Measurements from ENCODE around the gene ZNF230. TPM values are rescaled to one million over a fixed set of nuclear protein-coding genes. Genes with fewer than 3 reads are reported as not detected.

Gene ZNF230
- polyA plus RNA-seq, 1 donor (not counting 4 experiments of a cell fraction or from before 2014, with no cell fraction given): 2.9 TPM

GRCh38 chr19:44002212-44002565, 568 bp upstream of the ZNF230 start:
- Histone ChIP-seq H3K4me2 (ENCODE audit: control insufficient read depth, extremely low read depth, insufficient read depth, low read depth, low read length) (peak overlapping the region; percentile 90), H3K9ac (ENCODE audit: control insufficient read depth, extremely low read depth, insufficient read depth, low read length) (peak overlapping the region; percentile 75), H3K79me2 (ENCODE audit: control insufficient read depth, insufficient read depth, low read length) (peaks cover 8% of the 10 kb centered on the region), H3K27me3 (ENCODE audit: control insufficient read depth, extremely low read depth, insufficient read depth, low read length) (no peaks in the 10 kb centered on the region), H3K4me3 (ENCODE audit: control insufficient read depth in 2 of 3, extremely low read depth in 1 of 3, insufficient read depth in 2 of 3, low read depth in 1 of 3, low read length in 3 of 3) (peak overlapping the region; percentile 72 to 81 (median 76)), H3K9me1 (ENCODE audit: control insufficient read depth, extremely low read depth, insufficient read depth, low read length) (no peaks in the 10 kb centered on the region), H3K4me1 (ENCODE audit: control insufficient read depth, extremely low read depth, insufficient read depth, low read length) (peaks cover 10% of the 10 kb centered on the region), H3K36me3 (ENCODE audit: control insufficient read depth in 2 of 2, extremely low read depth in 1 of 2, insufficient read depth in 2 of 2, low read length in 2 of 2) (peaks cover 0 to under 1% of the 10 kb centered on the region in 2 experiments), H3K9me3 (ENCODE audit: control insufficient read depth, low read depth, low read length) (no peaks in the 10 kb centered on the region), H3K27ac (ENCODE audit: control insufficient read depth, insufficient read depth, low read length) (peak overlapping the region; percentile 59), H2AFZ (ENCODE audit: control insufficient read depth, low read length) (peak overlapping the region; percentile 98), H4K20me1 (ENCODE audit: control insufficient read depth, extremely low read depth, insufficient read depth, low read length) (no peaks in the 10 kb centered on the region)
- FAIRE-seq (peak; percentile 52), DNase-seq (ENCODE audit: low read depth, low spot score) (no peak)
- dilution Hi-C loops (cut with MboI; ENCODE audit: extremely low pct_ligation_motif_present, low sequenced_read_pairs): no loop called here
- TF ChIP-seq EZH2 (IDR thresholded peaks at IDR 0.05; ENCODE audit: low read length) (no peak), CTCF (optimal IDR thresholded peaks at IDR 0.05 in 1 of 3, IDR thresholded peaks at IDR 0.05 in 1 of 3, conservative IDR thresholded peaks at IDR 0.05 in 1 of 3; ENCODE audit: extremely low read depth in 1 of 3, insufficient read depth in 2 of 3, low read length in 3 of 3) (no peak)

- Histone ChIP-seq H2AFZ (ENCODE audit: control insufficient read depth, low read length) (peak overlapping the region; percentile 91), H3K9me3 (ENCODE audit: control insufficient read depth, low read depth, low read length) (no peaks in the 10 kb centered on the region), H3K9ac (ENCODE audit: control insufficient read depth, extremely low read depth, insufficient read depth, low read length) (peak overlapping the region; percentile 75), H3K27me3 (ENCODE audit: control insufficient read depth, extremely low read depth, insufficient read depth, low read length) (no peaks in the 10 kb centered on the region), H3K36me3 (ENCODE audit: control insufficient read depth in 2 of 2, extremely low read depth in 1 of 2, insufficient read depth in 2 of 2, low read length in 2 of 2) (peaks cover 6 to 8% of the 10 kb centered on the region in 2 experiments), H3K27ac (ENCODE audit: control insufficient read depth, insufficient read depth, low read length) (peak overlapping the region; percentile 59), H3K9me1 (ENCODE audit: control insufficient read depth, extremely low read depth, insufficient read depth, low read length) (no peaks in the 10 kb centered on the region), H3K79me2 (ENCODE audit: control insufficient read depth, insufficient read depth, low read length) (peaks cover 8% of the 10 kb centered on the region), H3K4me2 (ENCODE audit: control insufficient read depth, extremely low read depth, insufficient read depth, low read depth, low read length) (peak overlapping the region; percentile 81), H4K20me1 (ENCODE audit: control insufficient read depth, extremely low read depth, insufficient read depth, low read length) (no peaks in the 10 kb centered on the region), H3K4me3 (ENCODE audit: control insufficient read depth in 2 of 3, extremely low read depth in 1 of 3, insufficient read depth in 2 of 3, low read depth in 1 of 3, low read length in 3 of 3) (peak overlapping the region; percentile 72 to 81 (median 76)), H3K4me1 (ENCODE audit: control insufficient read depth, extremely low read depth, insufficient read depth, low read length) (no peaks in the 10 kb centered on the region)
- FAIRE-seq (no peak), DNase-seq (ENCODE audit: low read depth, low spot score) (no peak)
- no peak for TF ChIP-seq EZH2 (IDR thresholded peaks at IDR 0.05; ENCODE audit: low read length)
- peak in 1 of 3 experiments; percentile 4 for TF ChIP-seq CTCF (optimal IDR thresholded peaks at IDR 0.05 in 1 of 3, IDR thresholded peaks at IDR 0.05 in 1 of 3, conservative IDR thresholded peaks at IDR 0.05 in 1 of 3; ENCODE audit: extremely low read depth in 1 of 3, insufficient read depth in 2 of 3, low read length in 3 of 3)
- dilution Hi-C loops (cut with MboI; ENCODE audit: extremely low pct_ligation_motif_present, low sequenced_read_pairs): no loop called here
These were observed 778 bp downstream of the ZNF230 start for GRCh38 chr19:44003461-44004009.

Data from keratinocyte (primary cell).